AG09319 (cell line): ENCODE results near the gene MYO19.
"Not testable (repeated sequence)": the region's sequence is repeated elsewhere in the genome, so short reads cannot be mapped to it uniquely, and the experiment has no call there.

Experiments used
- DNase-seq: peaks from one replicate; pipeline ENCODE4 v3.0.0-alpha.2; 2010; ENCODE audit warnings: low read depth; ENCODE audit errors: extremely low read depth
- TF ChIP-seq, protein P1 (sequence below): IDR thresholded peaks from 2 replicates; pipeline ENCODE4 v1.5.1; 2011; ENCODE audit warnings: low read depth, mild to moderate bottlenecking, inconsistent platforms, low read length, moderate library complexity

MYO19 gene

DNA sequence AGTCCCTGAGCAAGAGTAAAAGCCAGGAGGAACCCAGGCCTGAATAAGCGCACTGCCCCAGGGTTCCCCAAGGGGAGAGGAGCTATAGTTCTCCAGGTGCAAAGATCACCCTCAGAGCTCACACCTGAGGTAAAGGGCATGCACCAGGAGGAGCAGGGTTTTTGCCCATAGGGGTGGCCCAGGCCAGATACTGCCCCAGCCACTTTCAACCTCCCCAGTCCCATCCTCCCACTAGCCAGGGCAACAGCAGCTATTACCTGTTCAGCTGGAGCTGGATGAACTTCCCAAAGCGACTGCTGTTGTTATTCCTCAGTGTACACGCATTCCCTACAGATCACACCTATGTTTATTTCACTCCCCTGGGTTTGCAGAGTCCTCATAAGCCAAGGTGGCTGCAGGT, 19.8 kb downstream of the MYO19 start:
- TF ChIP-seq, protein P1, sequence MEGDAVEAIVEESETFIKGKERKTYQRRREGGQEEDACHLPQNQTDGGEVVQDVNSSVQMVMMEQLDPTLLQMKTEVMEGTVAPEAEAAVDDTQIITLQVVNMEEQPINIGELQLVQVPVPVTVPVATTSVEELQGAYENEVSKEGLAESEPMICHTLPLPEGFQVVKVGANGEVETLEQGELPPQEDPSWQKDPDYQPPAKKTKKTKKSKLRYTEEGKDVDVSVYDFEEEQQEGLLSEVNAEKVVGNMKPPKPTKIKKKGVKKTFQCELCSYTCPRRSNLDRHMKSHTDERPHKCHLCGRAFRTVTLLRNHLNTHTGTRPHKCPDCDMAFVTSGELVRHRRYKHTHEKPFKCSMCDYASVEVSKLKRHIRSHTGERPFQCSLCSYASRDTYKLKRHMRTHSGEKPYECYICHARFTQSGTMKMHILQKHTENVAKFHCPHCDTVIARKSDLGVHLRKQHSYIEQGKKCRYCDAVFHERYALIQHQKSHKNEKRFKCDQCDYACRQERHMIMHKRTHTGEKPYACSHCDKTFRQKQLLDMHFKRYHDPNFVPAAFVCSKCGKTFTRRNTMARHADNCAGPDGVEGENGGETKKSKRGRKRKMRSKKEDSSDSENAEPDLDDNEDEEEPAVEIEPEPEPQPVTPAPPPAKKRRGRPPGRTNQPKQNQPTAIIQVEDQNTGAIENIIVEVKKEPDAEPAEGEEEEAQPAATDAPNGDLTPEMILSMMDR, result no peak
- DNase-seq, result no peak

DNA sequence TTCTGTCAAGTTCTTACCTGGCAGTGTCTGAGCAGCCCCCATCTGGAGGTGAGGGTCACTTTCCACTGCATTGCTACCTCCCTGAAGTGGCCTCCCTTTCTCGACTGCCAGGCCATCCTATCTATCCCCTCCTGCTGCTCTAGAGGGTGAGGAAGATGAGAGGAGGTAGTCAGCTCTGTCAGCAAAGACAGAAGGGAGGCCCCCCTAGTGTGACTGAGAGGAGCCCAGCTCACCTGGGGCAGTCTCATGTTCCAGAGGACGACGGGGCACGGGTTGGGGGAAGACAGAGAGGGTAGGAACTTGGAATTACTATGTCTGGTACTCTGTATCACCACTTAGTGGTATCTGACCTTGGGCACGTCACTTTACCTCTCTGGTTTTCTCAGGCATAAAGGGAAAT, 22.0 kb downstream of the MYO19 start:
- no peak for DNase-seq
- TF ChIP-seq, protein P1, result no peak

DNA sequence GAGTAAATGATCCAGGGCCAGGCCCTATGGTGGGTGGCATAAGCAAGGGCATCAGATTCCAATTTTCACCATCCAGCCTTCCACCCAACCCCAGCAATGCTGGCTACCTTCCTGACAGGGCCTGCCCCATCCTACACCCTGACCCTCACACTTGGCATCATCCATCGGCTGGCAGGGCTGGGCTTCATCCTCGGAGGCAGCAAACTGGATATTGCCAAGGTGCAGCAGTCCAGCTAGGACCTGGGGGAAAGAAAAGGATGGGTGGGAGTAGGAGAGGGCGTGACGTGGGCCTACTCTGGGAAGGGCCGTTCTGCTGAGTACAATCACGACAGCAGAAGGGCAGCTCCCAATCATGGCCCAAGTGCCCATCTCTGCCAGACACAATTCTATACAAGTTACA, 23.5 kb downstream of the MYO19 start:
- TF ChIP-seq, protein P1, result no peak
- DNase-seq, result no peak

DNA sequence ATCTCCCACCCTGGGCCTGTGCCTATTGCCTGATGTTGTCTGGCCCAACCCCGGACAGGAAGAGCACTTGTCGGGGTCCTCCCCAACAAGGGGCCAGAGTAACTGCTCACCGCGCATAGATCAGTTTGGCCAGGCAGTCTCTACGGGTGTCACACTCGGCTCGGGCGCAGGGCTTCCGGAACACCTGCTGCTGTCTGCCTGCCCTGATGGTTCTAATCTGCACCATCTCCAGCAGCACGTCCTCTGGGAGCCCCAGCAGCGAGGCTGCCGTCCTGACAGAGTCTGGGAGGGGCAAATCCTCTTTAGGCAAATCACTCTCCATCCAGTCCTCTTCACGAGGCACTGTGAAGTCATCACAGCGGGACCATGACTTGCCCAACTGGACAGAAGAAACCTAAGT, 24.0 kb downstream of the MYO19 start:
- no peak for DNase-seq

DNA sequence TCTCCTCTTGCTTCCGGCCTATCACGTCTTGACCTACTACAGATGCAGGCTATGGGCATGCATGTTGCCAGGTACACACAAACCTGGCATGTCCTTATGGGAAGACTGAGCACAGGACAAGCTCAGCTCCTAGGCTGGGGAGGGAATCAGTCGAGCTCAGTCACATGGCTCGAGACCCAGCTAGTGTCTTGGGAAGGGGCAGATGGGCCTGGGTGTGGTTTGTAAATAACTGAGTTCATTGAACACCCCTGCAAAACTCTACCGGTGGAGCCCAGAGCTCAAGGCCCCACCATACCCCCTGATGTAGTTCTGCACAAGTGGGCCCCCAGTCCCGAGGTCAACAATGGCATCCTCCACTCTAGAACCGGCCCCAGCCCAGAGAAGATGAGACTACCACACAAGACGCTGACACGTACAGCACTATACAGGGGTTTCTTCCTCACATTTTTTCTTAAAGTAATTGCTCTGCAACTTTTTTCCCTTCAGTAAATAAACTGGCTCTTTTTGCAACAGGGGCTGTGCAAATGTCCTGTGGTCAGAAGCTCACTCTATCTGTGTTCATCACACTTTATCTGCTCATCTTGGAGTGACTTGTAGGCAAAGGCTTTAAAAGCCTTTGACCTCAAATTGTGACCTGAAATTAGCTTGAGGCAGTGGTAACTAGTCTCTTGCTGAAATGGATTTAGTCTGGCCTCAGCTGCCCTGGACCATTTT, 25.2 kb downstream of the MYO19 start:
- DNase-seq, result no peak
- TF ChIP-seq, protein P1, result no peak

More for the DNA sequence above, 24.0 kb downstream of the MYO19 start:
- TF ChIP-seq, protein P1, result no peak

DNA sequence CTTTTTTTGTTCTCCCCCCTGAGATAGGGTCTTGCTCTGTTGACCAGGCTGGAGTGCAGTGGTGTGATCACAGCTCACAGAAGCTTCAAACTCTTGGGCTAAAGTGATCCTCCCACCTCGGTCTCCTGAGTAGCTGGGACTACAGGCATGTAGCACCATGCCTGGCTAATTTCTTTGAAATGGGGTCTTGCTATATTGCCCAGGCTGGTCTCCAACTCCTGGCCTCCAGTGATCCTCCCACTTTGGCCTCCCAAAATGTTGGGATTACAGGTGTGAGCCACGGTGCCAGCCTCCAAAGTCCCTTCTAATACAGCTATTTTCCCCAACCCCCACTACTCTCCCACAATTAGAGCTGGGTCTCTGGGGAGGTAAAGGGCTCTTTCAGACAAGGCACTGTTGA, 26.2 kb downstream of the MYO19 start:
- not testable (repeated sequence) for DNase-seq

DNA sequence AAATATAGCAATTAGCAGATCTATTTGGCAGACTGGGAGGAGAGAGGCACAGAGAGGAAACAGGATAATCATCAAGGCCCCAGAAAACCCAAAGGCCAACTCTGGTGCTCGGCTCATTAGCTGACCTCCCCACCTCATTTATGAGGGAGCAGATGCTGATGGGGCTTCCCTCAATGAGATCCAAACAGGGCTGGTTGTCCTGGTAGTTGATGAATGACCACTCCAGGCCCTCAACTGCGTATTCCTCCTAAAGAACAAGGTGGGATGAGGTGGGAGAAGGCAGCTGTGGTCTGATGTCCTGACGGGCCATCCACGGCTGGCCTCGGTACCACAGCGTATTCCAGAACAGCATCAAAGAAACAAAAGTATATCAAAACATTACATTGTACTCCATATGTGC, 27.4 kb downstream of the MYO19 start:
- TF ChIP-seq, protein P1, result no peak
- DNase-seq, result no peak

DNA sequence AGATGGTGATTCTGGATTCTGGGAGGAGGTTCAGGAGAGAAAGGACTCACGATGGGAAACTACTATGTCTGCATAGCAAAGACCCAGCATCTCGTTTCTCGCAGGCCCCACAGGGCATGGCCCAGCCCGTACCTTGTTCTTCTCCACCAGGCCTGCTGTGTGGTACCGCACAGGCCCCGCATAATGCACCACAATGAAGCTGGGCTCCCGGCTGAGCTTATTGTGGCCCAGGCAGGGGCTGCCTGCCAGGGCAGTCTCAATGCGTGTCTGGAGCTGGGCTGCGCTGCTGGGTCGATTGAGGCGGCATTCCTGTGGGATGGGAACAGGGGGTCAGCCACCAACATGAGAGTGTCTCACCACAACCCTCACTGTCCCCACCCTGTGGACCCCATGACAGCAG, 27.8 kb downstream of the MYO19 start:
- TF ChIP-seq, protein P1, result no peak
- no peak for DNase-seq
